Kidney (tissue), 14 donors: Measurements from ENCODE around the gene CEP70. TPM values are rescaled to one million over a fixed set of nuclear protein-coding genes. Genes with fewer than 3 reads are reported as not detected.

Experiments
- DNase-seq, 5 donors: peaks; one replicate each; pipeline ENCODE4 v3.0.0-alpha.2; 2013 to 2020
- FAIRE-seq: peaks from 2 replicates; lab custom pipeline; 2012; peaks lifted over from hg19 to GRCh38; lab: Jason Lieb, UNC
- H3K27ac ChIP-seq, 2 donors: one replicate each; pipeline ENCODE4 v1.7.0; 2013; ENCODE audit warnings: low read depth in 2 of 2, low read length in 2 of 2, inconsistent platforms in 1 of 2
- H3K27me3 ChIP-seq: one replicate; pipeline ENCODE4 v1.7.1; 2013; ENCODE audit warnings: low read length, inconsistent platforms; ENCODE audit not compliant: control insufficient read depth, insufficient read depth
- H3K36me3 ChIP-seq, 3 donors: one replicate each; pipeline versions ENCODE4 v1.7.0 to v1.7.1; 2013; ENCODE audit warnings: low read length in 3 of 3, control low read depth in 1 of 3, inconsistent platforms in 1 of 3; ENCODE audit not compliant: insufficient read depth in 3 of 3, control insufficient read depth in 2 of 3
- H3K4me1 ChIP-seq, 3 donors: one replicate each; pipeline versions ENCODE4 v1.7.0 to v1.7.1; 2013; ENCODE audit warnings: low read length in 3 of 3, inconsistent platforms in 1 of 3, low read depth in 1 of 3; ENCODE audit not compliant: control insufficient read depth in 2 of 3, insufficient read depth in 2 of 3
- H3K4me3 ChIP-seq, 3 donors: one replicate each; pipeline versions ENCODE4 v1.7.0 to v1.8.1; 2013; ENCODE audit warnings: low read length in 3 of 3, control low read depth in 1 of 3, inconsistent platforms in 1 of 3
- H3K9ac ChIP-seq, 3 donors: one replicate each; pipeline versions ENCODE4 v1.7.0 to v1.7.1; 2013; ENCODE audit warnings: low read length in 3 of 3, control low read depth in 1 of 3, inconsistent platforms in 1 of 3
- H3K9me3 ChIP-seq, 3 donors: one replicate each; pipeline versions ENCODE4 v1.7.0 to v1.7.1; 2013; ENCODE audit warnings: low read length in 3 of 3, control low read depth in 1 of 3, inconsistent platforms in 1 of 3; ENCODE audit not compliant: control insufficient read depth in 2 of 3, insufficient read depth in 1 of 3
- CTCF ChIP-seq: IDR thresholded peaks from 3 replicates; pipeline ENCODE4 v1.5.1; 2012; ENCODE audit warnings: mild to moderate bottlenecking, moderate library complexity, borderline replicate concordance; ENCODE audit not compliant: insufficient read depth; ENCODE audit errors: extremely low read depth
- intact Hi-C: fragments of 100-400 bp; cut with DNase I; formaldehyde crosslinking; loops from one replicate; pipeline ENCODE4 v1.11.1; 2022
- polyA plus RNA-seq: library from polyadenylated mRNA; stranded (reverse); fragments of 350-450 nt; fragmentation: Illumina TruSeq; extraction: RNeasy Lipid Tissue Mini Kit (QIAGEN cat#74804); gene quantifications from one replicate; pipeline ENCODE4 v1.2.3, GENCODE V29; 2014; ENCODE audit warnings: low read depth, low replicate concordance; ENCODE audit not compliant: insufficient read depth
- total RNA-seq: library from RNA; stranded (reverse); fragmentation: NEBNext Ultra II Directional; extraction: Animal tissue kit (Norgen Biotek cat#: 25700); gene quantifications from one replicate; pipeline ENCODE4 v1.2.1, GENCODE V29; 2021
- donor health status: control.
- donor health status: control.
- donor health status: control.
- donor health status: control.
- donor health status: control.
- donor health status: DM: yes; HTN: yes; CAD: no.
- donor health status: Normal renal cell carcinoma (clear cell type).

CEP70 gene
- total and polyA plus RNA-seq, 2 donors from 2014 or later, result 22.6 to 64.3 TPM

DNA sequence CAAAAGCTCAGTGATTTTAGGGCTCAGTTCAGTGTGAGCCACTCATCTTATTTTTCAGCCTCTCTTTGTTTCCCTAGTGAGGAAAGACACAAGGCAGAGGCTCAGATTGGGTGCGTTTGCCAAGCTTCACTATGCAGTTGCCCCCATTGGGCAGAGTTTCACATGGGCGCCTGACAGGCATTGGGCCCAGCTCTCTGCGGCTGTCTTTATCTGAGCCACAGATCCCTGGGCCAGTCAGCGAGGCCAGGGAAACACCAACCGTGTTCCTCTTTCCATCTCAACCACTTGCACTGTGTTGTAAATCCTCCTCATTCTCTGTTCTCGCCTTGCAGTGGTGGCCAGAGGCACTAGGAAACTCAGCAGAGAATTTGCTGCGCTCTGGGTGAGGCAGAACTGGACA is 148.8 kb downstream of the CEP70 start:
- DNase-seq (no peak), FAIRE-seq (no peak)
- Histone ChIP-seq H3K27me3 (no peaks in the 10 kb centered on the region), H3K4me3 (no peak overlapping the region), H3K36me3 (no peaks in the 10 kb centered on the region), H3K4me1 (no peaks in the 10 kb centered on the region), H3K9ac (no peak overlapping the region), H3K9me3 (no peaks in the 10 kb centered on the region), H3K27ac (no peak overlapping the region)
- no peak for TF ChIP-seq CTCF
- intact Hi-C loops, result no loop called here

Other genes starting within 250 kb of the CEP70 start
- gene MRAS, start 245.7 kb downstream of the CEP70 start, total RNA-seq, result 106 TPM
- gene MRAS, start 245.7 kb downstream of the CEP70 start, polyA plus RNA-seq, result 30.9 TPM
- 5.3 TPM for gene ESYT3, start 159.6 kb downstream of the CEP70 start, total RNA-seq
- 1.5 TPM for gene ESYT3, start 159.6 kb downstream of the CEP70 start, polyA plus RNA-seq
- gene FAIM, start 14.5 kb upstream of the CEP70 start, total RNA-seq, result 23.0 TPM
- 18.3 TPM for gene FAIM, start 14.5 kb upstream of the CEP70 start, polyA plus RNA-seq
- 48.0 TPM for gene PIK3CB, start 240.7 kb upstream of the CEP70 start, total RNA-seq
- 20.1 TPM for gene PIK3CB, start 240.7 kb upstream of the CEP70 start, polyA plus RNA-seq